Caco-2 (cell line): Measurements from ENCODE around the gene NATD1. TPM values are rescaled to one million over a fixed set of nuclear protein-coding genes. Genes with fewer than 3 reads are reported as not detected.

Experiments
- BruUV-seq: library from RNA; stranded (reverse); fragments of 400-500 nt; replicated peaks from 2 replicates; lab custom pipeline; 2021; lab: Mats Ljungman, UMichigan
- CTCF ChIA-PET: fragments of 300-600 bp; sonication (Branson Sonifier 250); formaldehyde crosslinking; loops from one replicate; lab custom pipeline; 2022; ENCODE audit warnings: antibody characterized with exemption; lab: Charles Lee
- POLR2A ChIA-PET: fragments of 300-600 bp; sonication (Branson Sonifier 250); formaldehyde crosslinking; loops from one replicate; lab custom pipeline; 2022; ENCODE audit warnings: antibody characterized with exemption; lab: Charles Lee
- DNase-seq, 2 experiments: peaks; one replicate each; pipeline versions ENCODE4 v3.0.0 to v3.0.0-alpha.2; 2020 to 2022
- H3K27me3 ChIP-seq: replicated peaks from 2 replicates; pipeline ENCODE4 v1.6.0; 2011; ENCODE audit warnings: low read length; ENCODE audit not compliant: control insufficient read depth, insufficient read depth
- H3K36me3 ChIP-seq: 2 replicates; pipeline ENCODE4 v1.5.1; 2011; ENCODE audit warnings: low read length; ENCODE audit not compliant: control insufficient read depth, insufficient read depth
- H3K4me1 ChIP-seq: fragments of 250-450 bp; sonication (Bioruptor Pico); 2 replicates; pipeline ENCODE4 v1.5.1; 2020; ENCODE audit warnings: mild to moderate bottlenecking
- H3K4me3 ChIP-seq: 2 replicates; pipeline ENCODE4 v1.5.1; 2011; ENCODE audit warnings: low read depth, mild to moderate bottlenecking, control low read depth, low read length
- H3K9me3 ChIP-seq: fragments of 250-450 bp; sonication (Bioruptor Pico); 2 replicates; pipeline ENCODE4 v1.5.1; 2020; ENCODE audit warnings: mild to moderate bottlenecking, moderate library complexity
- H3K27ac Mint-ChIP-seq: one replicate; pipeline ENCODE4 v1.8.0; 2022; ENCODE audit warnings: mixed read lengths; ENCODE audit not compliant: unreplicated experiment
- H3K27me3 Mint-ChIP-seq: one replicate; pipeline ENCODE4 v1.8.0; 2022; ENCODE audit warnings: mixed read lengths; ENCODE audit not compliant: insufficient read depth, unreplicated experiment
- H3K36me3 Mint-ChIP-seq: one replicate; pipeline ENCODE4 v1.8.0; 2022; ENCODE audit warnings: mild to moderate bottlenecking, mixed read lengths; ENCODE audit not compliant: insufficient read depth, unreplicated experiment
- H3K4me1 Mint-ChIP-seq: one replicate; pipeline ENCODE4 v1.8.0; 2022; ENCODE audit warnings: low read depth, mixed read lengths; ENCODE audit not compliant: unreplicated experiment
- H3K4me3 Mint-ChIP-seq: one replicate; pipeline ENCODE4 v1.8.0; 2022; ENCODE audit warnings: mild to moderate bottlenecking, moderate library complexity, mixed read lengths; ENCODE audit not compliant: unreplicated experiment
- H3K9me3 Mint-ChIP-seq: one replicate; pipeline ENCODE4 v1.8.0; 2022; ENCODE audit warnings: mixed read lengths; ENCODE audit not compliant: unreplicated experiment
- CTCF ChIP-seq, 2 experiments: fragments of 200-600 bp in 1 of 2; IDR thresholded peaks; 1 replicate in 1 of 2; 2 replicates in 1 of 2; pipeline versions ENCODE4 v1.5.1 to v1.8.0; 2011 to 2022; ENCODE audit warnings: antibody characterized with exemption in 1 of 2, control low read depth in 1 of 2, inconsistent platforms in 1 of 2, low read depth in 1 of 2, low read length in 1 of 2, mild to moderate bottlenecking in 1 of 2, moderate library complexity in 1 of 2; ENCODE audit not compliant: insufficient read depth in 1 of 2, severe bottlenecking in 1 of 2, unreplicated experiment in 1 of 2
- intact Hi-C: fragments of 100-400 bp; cut with micrococcal nuclease; formaldehyde crosslinking; loops from one replicate; pipeline ENCODE4 v1.10.0; 2022; ENCODE audit not compliant: unreplicated experiment
- total RNA-seq: library from RNA; stranded (reverse); gene quantifications from 2 replicates; pipeline ENCODE4 v1.2.3, GENCODE V29; 2022

The NATD1 gene
- total RNA-seq, 1 experiment from 2014 or later = 18.4 TPM

- H3K4me1 Mint-ChIP-seq = peaks cover 7% of the 10 kb centered on the region
- Histone ChIP-seq H3K27me3 (no peaks in the 10 kb centered on the region; the same call in 1 of the 2 replicates), H3K4me3 (peak overlapping the region; percentile 87), H3K4me1 (peaks cover 4% of the 10 kb centered on the region), H3K9me3 (no peaks in the 10 kb centered on the region), H3K36me3 (no peaks in the 10 kb centered on the region)
- ChIA-PET CTCF (interaction anchor here (0.8 to 1.4 kb wide), 8 partner anchors 11 to 237 kb away, joined by 3 to 4 read pairs (median 4); no protein-coding TSS in a partner anchor), POLR2A (interaction anchor here (0.6 to 1.6 kb wide), 6 partner anchors 11 to 283 kb away, joined by 3 to 8 read pairs (median 4); no protein-coding TSS in a partner anchor)
- TF ChIP-seq CTCF (IDR thresholded peaks at IDR 0.05; ENCODE audit: insufficient read depth in 1 of 2, low read depth in 1 of 2, low read length in 1 of 2, severe bottlenecking in 1 of 2, unreplicated experiment in 1 of 2) = peak in 1 of 2 experiments; percentile 35
- peak overlapping the region; percentile 90 for H3K4me3 Mint-ChIP-seq
- peaks cover 6% of the 10 kb centered on the region for H3K36me3 Mint-ChIP-seq
- no peaks in the 10 kb centered on the region for H3K27me3 Mint-ChIP-seq
- H3K27ac Mint-ChIP-seq = peak overlapping the region; percentile 83
- BruUV-seq = no TSS peak
- peak; percentile 92 to 97 for DNase-seq
- intact Hi-C loops = loop anchor here (2.0 kb wide), 1 partner anchor 61 kb away; the partner anchor contains the start of gene TMEM11
- H3K9me3 Mint-ChIP-seq = no peaks in the 10 kb centered on the region
Observed at GRCh38 chr17:21275579-21276263, 22.5 kb upstream of the NATD1 start.

- Histone ChIP-seq H3K4me1 (peaks cover 4% of the 10 kb centered on the region), H3K4me3 (peak overlapping the region; percentile 87), H3K27me3 (no peaks in the 10 kb centered on the region; the same call in 1 of the 2 replicates), H3K9me3 (no peaks in the 10 kb centered on the region), H3K36me3 (no peaks in the 10 kb centered on the region)
- no peak for TF ChIP-seq CTCF (IDR thresholded peaks at IDR 0.05; ENCODE audit: insufficient read depth in 1 of 2, low read depth in 1 of 2, low read length in 1 of 2, severe bottlenecking in 1 of 2, unreplicated experiment in 1 of 2)
- ChIA-PET CTCF (interaction anchor here (0.8 to 1.4 kb wide), 6 partner anchors 11 to 238 kb away, joined by 3 to 4 read pairs (median 4); no protein-coding TSS in a partner anchor), POLR2A (interaction anchor here (0.6 to 1.6 kb wide), 4 partner anchors 12 to 282 kb away, joined by 3 to 8 read pairs (median 5); no protein-coding TSS in a partner anchor)
- peaks cover 4% of the 10 kb centered on the region for H3K4me1 Mint-ChIP-seq
- intact Hi-C loops = loop anchor here (2.0 kb wide), 1 partner anchor 60 kb away; the partner anchor contains the start of gene TMEM11
- H3K4me3 Mint-ChIP-seq = peak overlapping the region; percentile 90
- no peaks in the 10 kb centered on the region for H3K27me3 Mint-ChIP-seq
- DNase-seq = no peak
- BruUV-seq = no TSS peak
- peak overlapping the region; percentile 83 for H3K27ac Mint-ChIP-seq
- peaks cover 6% of the 10 kb centered on the region for H3K36me3 Mint-ChIP-seq
- H3K9me3 Mint-ChIP-seq = no peaks in the 10 kb centered on the region
Observed at GRCh38 chr17:21275047-21275578, 21.9 kb upstream of the NATD1 start.
